Measurements from ENCODE around the gene SIVA1.

Gene SIVA1

GRCh38 chr14:104798300-104799243 is 45.6 kb downstream of the SIVA1 start:
- TF ChIP-seq, protein P1, sequence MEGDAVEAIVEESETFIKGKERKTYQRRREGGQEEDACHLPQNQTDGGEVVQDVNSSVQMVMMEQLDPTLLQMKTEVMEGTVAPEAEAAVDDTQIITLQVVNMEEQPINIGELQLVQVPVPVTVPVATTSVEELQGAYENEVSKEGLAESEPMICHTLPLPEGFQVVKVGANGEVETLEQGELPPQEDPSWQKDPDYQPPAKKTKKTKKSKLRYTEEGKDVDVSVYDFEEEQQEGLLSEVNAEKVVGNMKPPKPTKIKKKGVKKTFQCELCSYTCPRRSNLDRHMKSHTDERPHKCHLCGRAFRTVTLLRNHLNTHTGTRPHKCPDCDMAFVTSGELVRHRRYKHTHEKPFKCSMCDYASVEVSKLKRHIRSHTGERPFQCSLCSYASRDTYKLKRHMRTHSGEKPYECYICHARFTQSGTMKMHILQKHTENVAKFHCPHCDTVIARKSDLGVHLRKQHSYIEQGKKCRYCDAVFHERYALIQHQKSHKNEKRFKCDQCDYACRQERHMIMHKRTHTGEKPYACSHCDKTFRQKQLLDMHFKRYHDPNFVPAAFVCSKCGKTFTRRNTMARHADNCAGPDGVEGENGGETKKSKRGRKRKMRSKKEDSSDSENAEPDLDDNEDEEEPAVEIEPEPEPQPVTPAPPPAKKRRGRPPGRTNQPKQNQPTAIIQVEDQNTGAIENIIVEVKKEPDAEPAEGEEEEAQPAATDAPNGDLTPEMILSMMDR (IDR thresholded peaks at IDR 0.05), result no peak
- peak overlapping the region; percentile 44 for H3K27ac ChIP-seq

DNA sequence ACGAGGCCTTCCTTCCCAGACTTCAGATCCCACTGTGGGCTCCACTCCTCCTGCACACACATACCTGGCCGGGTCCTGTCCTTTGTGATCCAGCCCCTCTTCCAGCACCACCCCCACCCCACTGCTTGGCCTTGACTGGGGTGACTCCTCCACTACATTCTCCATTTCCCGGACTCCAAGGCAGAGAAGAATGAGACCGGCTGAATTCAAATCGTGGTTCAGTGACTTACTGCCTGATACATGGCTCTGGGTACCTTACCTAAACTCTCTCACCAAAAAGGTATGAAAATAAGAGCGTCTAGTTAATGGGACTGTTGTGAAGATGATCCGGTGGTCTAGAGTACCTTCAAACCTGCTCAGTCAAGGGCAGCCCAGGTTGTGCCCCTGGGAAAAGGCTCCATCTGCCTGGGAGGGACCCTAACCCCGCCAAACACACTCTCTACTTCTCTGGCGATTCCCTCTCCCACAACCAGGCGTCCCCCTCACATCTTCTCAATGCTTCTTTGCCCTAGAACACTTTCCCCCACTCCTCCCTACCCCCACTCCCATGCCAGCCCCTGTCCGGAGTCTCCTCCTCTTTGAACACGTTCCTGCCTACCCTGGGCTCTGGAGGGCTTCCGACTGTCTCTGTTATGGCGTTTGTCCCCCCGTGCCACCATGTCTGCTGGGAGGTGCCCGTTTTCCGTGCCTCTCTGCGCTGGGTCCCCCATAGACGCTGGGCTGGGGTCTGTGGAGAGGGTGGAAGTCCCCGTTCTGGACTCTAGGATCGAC is 46.5 kb downstream of the SIVA1 start:
- H3K27ac ChIP-seq, result peak overlapping the region; percentile 44
- peak overlapping the region in 1 of 2 experiments; percentile 60 for H3K4me3 ChIP-seq (ENCODE audit: low read depth in 1 of 2, low read length in 1 of 2)
- TF ChIP-seq, protein P1 (IDR thresholded peaks at IDR 0.05), result no peak
- H3K9me3 ChIP-seq, result no peaks in the 10 kb centered on the region
- no peaks in the 10 kb centered on the region for H3K36me3 ChIP-seq
- peaks cover 74% of the 10 kb centered on the region for H3K27me3 ChIP-seq
- H3K4me1 ChIP-seq (ENCODE audit: control insufficient read depth in 1 of 2, insufficient read depth in 1 of 2, low read depth in 1 of 2, low read length in 1 of 2), result peaks cover 22 to 31% of the 10 kb centered on the region in 2 experiments

More at GRCh38 chr14:104798300-104799243, 45.6 kb downstream of the SIVA1 start:
- H3K36me3 ChIP-seq, result no peaks in the 10 kb centered on the region
- no peaks in the 10 kb centered on the region for H3K9me3 ChIP-seq
- no peak overlapping the region for H3K4me3 ChIP-seq (ENCODE audit: low read depth in 1 of 2, low read length in 1 of 2)
- H3K4me1 ChIP-seq (ENCODE audit: control insufficient read depth in 1 of 2, insufficient read depth in 1 of 2, low read depth in 1 of 2, low read length in 1 of 2), result peaks cover 30 to 40% of the 10 kb centered on the region in 2 experiments
- H3K27me3 ChIP-seq, result peaks cover 74% of the 10 kb centered on the region

DNA sequence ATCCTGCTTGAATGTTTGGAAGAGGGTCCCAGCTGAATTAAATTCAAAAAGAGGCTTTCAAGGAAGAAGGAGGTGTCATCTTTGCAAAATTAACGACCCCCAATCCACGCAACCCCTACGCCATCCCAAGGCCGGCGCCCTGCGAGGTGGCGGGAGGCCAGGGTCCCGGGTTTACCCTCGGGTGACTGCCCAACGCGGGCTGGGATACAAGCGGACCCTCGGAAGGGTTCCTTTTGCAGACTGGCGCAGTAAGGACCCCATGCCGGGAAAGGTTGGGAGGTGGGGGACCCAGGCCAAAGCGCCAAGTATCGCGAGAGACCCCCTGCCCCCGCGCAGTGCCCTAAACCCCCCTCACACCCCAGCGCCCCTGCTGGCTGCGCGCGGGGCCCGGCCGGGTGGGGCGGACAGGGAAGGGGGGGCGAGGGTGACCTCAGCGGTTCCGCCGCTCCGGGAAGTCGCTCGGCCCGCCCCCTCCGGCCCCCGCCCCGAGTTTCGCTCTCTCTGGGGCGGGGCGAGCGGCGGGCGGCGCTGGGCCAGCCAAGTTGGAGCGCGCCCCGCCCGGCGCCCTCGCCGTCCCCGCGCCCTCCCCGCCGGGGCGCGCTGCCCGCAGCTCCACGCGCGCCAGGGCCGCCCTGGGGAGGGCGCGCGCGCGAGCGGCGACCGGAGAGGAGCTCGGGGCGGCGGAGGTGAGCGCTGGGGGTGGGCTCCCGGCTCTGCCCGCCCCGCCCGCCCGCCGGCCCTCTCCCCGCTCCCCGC is 47.2 kb downstream of the SIVA1 start:
- H3K9me3 ChIP-seq, result no peaks in the 10 kb centered on the region
- peaks cover 18 to 25% of the 10 kb centered on the region in 2 experiments for H3K4me1 ChIP-seq (ENCODE audit: control insufficient read depth in 1 of 2, insufficient read depth in 1 of 2, low read depth in 1 of 2, low read length in 1 of 2)
- H3K27me3 ChIP-seq, result peaks cover 74% of the 10 kb centered on the region
- H3K27ac ChIP-seq, result peak overlapping the region; percentile 50
- H3K36me3 ChIP-seq, result no peaks in the 10 kb centered on the region
- TF ChIP-seq, protein P1 (IDR thresholded peaks at IDR 0.05), result peak; percentile 34
- H3K4me3 ChIP-seq (ENCODE audit: low read depth in 1 of 2, low read length in 1 of 2), result peak overlapping the region; percentile 60 to 70

DNA sequence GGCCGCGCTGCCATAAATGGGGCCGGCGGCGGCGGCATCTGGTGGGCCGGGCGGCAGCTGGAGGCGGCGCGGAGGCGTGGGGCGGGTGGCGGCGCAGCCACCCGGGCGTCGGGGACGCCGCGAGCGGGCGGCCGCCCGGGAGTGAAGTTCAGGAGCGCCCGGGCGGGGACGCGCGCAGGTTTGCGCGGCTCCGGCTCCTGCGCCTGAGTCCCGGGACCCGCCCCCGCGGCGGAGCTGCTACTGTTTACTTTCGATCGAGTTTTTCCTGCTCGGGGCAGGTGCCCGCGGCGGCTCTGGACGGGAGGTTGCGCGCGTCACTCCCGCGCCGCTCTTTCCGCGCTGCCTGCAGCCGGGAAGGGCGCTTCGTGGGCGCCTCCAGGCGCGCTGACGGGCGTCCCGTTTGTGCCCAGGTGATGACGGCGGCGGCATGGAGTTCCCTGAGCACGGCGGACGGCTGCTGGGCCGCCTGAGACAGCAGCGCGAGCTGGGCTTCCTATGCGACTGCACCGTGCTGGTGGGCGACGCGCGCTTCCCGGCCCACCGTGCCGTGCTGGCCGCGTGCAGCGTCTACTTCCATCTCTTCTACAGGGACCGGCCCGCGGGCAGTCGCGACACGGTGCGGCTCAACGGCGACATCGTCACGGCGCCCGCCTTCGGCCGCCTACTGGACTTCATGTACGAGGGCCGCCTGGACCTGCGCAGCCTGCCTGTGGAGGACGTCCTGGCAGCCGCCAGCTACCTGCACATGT is 48.0 kb downstream of the SIVA1 start, which contains the start of gene ZBTB42:
Gene ZBTB42 (plus strand): TSS at position 331 of the 749 bp plus-strand sequence. CDS start 97 bp downstream, at position 428.
- peaks cover 16 to 23% of the 10 kb centered on the region in 2 experiments for H3K4me1 ChIP-seq (ENCODE audit: control insufficient read depth in 1 of 2, insufficient read depth in 1 of 2, low read depth in 1 of 2, low read length in 1 of 2)
- peaks cover 72% of the 10 kb centered on the region for H3K27me3 ChIP-seq
- peak within 1 kb of the TSS; percentile 50 for H3K27ac ChIP-seq

More for the DNA sequence above, 48.0 kb downstream of the SIVA1 start, which contains the start of gene ZBTB42:
- TF ChIP-seq, protein P1 (IDR thresholded peaks at IDR 0.05), result no peak
- peak within 1 kb of the TSS; percentile 70 to 79 for H3K4me3 ChIP-seq (ENCODE audit: low read depth in 1 of 2, low read length in 1 of 2)
- H3K36me3 ChIP-seq, result no peaks in the 10 kb centered on the region
- no peaks in the 10 kb centered on the region for H3K9me3 ChIP-seq

All from neutrophil (primary cell).